PC-3 (cell line): ENCODE results near the gene PRM3.

Source experiments
- EZH2 ChIP-seq: fragments of 300-600 bp; sonication (generic); IDR thresholded peaks from one replicate; pipeline ENCODE4 v1.6.1; 2017; ENCODE audit warnings: antibody characterized with exemption, mild to moderate bottlenecking, low read length; ENCODE audit not compliant: unreplicated experiment
- EZH2phosphoT487 ChIP-seq: fragments of 300-600 bp; sonication (generic); IDR thresholded peaks from 2 replicates; pipeline ENCODE4 v1.6.1; 2018; ENCODE audit warnings: mild to moderate bottlenecking, antibody characterized with exemption, low read length, borderline replicate concordance
- TF ChIP-seq, protein P1 (sequence below): fragments of 300-600 bp; sonication (generic); conservative IDR thresholded peaks from 2 replicates; pipeline ENCODE4 v1.5.1; 2017; ENCODE audit warnings: antibody characterized with exemption, low read depth, mild to moderate bottlenecking, low read length

DNA sequence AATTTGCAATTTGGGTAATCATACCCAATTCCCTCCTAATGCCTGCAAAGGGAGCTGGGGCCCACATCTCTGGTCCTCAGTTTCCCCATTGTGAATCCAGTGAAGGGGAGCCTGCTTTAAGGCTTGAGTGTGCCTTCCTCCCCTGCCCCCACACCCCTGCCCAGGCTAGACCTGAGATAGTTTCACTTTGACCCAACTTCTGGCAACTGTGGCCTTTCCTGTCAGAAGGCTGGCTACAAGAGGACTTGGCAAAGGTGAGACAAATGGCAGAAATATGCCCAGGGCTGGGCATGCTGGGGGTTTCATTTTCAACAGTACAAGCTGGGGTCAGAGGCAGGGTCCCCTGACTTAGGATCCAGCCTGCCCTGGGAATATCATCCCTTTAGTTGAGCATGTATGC, 27.4 kb downstream of the PRM3 start:
- TF ChIP-seq, protein P1, sequence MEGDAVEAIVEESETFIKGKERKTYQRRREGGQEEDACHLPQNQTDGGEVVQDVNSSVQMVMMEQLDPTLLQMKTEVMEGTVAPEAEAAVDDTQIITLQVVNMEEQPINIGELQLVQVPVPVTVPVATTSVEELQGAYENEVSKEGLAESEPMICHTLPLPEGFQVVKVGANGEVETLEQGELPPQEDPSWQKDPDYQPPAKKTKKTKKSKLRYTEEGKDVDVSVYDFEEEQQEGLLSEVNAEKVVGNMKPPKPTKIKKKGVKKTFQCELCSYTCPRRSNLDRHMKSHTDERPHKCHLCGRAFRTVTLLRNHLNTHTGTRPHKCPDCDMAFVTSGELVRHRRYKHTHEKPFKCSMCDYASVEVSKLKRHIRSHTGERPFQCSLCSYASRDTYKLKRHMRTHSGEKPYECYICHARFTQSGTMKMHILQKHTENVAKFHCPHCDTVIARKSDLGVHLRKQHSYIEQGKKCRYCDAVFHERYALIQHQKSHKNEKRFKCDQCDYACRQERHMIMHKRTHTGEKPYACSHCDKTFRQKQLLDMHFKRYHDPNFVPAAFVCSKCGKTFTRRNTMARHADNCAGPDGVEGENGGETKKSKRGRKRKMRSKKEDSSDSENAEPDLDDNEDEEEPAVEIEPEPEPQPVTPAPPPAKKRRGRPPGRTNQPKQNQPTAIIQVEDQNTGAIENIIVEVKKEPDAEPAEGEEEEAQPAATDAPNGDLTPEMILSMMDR, result no peak
- TF ChIP-seq EZH2 (no peak), EZH2phosphoT487 (no peak)
